HCT116 (cell line): ENCODE data around the gene FREM1.

Experiments used
- EZH2 ChIP-seq: fragments of 200-600 bp; sonication (generic); IDR thresholded peaks from 2 replicates; pipeline ENCODE4 v1.6.1; 2017; ENCODE audit warnings: antibody characterized with exemption, mixed run types
- JUND ChIP-seq: IDR thresholded peaks from 2 replicates; pipeline ENCODE4 v1.6.1; 2012
- POLR2A ChIP-seq: IDR thresholded peaks from 2 replicates; pipeline ENCODE4 v1.7.0; 2011; ENCODE audit warnings: borderline replicate concordance; ENCODE audit not compliant: insufficient read depth, insufficient read length; ENCODE audit errors: extremely low read depth
- SIN3A ChIP-seq: IDR thresholded peaks from 2 replicates; pipeline ENCODE4 v1.6.1; 2012; ENCODE audit warnings: low read depth
- TCF7L2 ChIP-seq: IDR thresholded peaks from 2 replicates; pipeline ENCODE4 v1.7.0; 2011; ENCODE audit warnings: borderline replicate concordance, inconsistent platforms; ENCODE audit not compliant: insufficient read depth, insufficient read length; ENCODE audit errors: extremely low read depth
- TF ChIP-seq, protein P1 (sequence below), 3 experiments: fragments of 200-600 bp in 1 of 3; sonication (generic) in 1 of 3; IDR thresholded peaks in 2 of 3; conservative IDR thresholded peaks in 1 of 3; 2 replicates each; pipeline ENCODE4 v1.5.1; 2012 to 2017; ENCODE audit warnings: low read depth in 2 of 3, low read length in 2 of 3, antibody characterized with exemption in 1 of 3, borderline replicate concordance in 1 of 3, control low read depth in 1 of 3, mild to moderate bottlenecking in 1 of 3, mixed read lengths in 1 of 3, mixed run types in 1 of 3, moderate library complexity in 1 of 3; ENCODE audit not compliant: insufficient read depth in 1 of 3
- TF ChIP-seq, protein P2 (sequence below): IDR thresholded peaks from 2 replicates; pipeline ENCODE4 v1.6.1; 2012; ENCODE audit warnings: low read depth
- TF ChIP-seq, protein P3 (sequence below): IDR thresholded peaks from 2 replicates; pipeline ENCODE4 v1.6.1; 2011; ENCODE audit warnings: mild to moderate bottlenecking, low read length, moderate library complexity; ENCODE audit not compliant: insufficient replicate concordance; ENCODE audit errors: extremely low read depth
- TF ChIP-seq, protein P4 (sequence below): IDR thresholded peaks from 2 replicates; pipeline ENCODE4 v1.6.1; 2012

DNA sequence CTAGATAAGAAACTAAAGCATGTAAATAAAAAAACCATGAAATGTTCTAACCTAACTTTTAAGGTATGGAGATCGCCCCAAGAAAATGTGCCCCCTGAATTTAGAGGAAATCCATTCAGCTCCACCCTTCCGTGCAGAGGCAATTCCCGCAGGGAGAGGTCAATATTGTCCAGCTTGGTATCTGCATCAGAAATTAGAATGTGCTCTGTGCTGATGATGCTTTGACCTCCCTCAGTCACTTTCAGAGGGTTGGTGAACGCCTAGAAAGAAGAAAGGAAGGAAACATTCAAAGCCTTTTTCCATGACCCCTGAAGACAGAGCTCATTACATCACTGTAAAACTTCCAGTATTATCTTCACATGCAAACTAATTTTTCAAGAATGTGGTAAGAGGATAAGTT is 91.0 kb downstream of the FREM1 start:
- TF ChIP-seq SIN3A (no peak), EZH2 (no peak), TCF7L2 (no peak), POLR2A (no peak), JUND (no peak)
- TF ChIP-seq, protein P1, sequence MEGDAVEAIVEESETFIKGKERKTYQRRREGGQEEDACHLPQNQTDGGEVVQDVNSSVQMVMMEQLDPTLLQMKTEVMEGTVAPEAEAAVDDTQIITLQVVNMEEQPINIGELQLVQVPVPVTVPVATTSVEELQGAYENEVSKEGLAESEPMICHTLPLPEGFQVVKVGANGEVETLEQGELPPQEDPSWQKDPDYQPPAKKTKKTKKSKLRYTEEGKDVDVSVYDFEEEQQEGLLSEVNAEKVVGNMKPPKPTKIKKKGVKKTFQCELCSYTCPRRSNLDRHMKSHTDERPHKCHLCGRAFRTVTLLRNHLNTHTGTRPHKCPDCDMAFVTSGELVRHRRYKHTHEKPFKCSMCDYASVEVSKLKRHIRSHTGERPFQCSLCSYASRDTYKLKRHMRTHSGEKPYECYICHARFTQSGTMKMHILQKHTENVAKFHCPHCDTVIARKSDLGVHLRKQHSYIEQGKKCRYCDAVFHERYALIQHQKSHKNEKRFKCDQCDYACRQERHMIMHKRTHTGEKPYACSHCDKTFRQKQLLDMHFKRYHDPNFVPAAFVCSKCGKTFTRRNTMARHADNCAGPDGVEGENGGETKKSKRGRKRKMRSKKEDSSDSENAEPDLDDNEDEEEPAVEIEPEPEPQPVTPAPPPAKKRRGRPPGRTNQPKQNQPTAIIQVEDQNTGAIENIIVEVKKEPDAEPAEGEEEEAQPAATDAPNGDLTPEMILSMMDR (IDR thresholded peaks at IDR 0.05 in 2 of 3, conservative IDR thresholded peaks at IDR 0.05 in 1 of 3; ENCODE audit: borderline replicate concordance in 1 of 3, insufficient read depth in 1 of 3, low read depth in 2 of 3, low read length in 2 of 3) = no peak
- TF ChIP-seq, protein P2, sequence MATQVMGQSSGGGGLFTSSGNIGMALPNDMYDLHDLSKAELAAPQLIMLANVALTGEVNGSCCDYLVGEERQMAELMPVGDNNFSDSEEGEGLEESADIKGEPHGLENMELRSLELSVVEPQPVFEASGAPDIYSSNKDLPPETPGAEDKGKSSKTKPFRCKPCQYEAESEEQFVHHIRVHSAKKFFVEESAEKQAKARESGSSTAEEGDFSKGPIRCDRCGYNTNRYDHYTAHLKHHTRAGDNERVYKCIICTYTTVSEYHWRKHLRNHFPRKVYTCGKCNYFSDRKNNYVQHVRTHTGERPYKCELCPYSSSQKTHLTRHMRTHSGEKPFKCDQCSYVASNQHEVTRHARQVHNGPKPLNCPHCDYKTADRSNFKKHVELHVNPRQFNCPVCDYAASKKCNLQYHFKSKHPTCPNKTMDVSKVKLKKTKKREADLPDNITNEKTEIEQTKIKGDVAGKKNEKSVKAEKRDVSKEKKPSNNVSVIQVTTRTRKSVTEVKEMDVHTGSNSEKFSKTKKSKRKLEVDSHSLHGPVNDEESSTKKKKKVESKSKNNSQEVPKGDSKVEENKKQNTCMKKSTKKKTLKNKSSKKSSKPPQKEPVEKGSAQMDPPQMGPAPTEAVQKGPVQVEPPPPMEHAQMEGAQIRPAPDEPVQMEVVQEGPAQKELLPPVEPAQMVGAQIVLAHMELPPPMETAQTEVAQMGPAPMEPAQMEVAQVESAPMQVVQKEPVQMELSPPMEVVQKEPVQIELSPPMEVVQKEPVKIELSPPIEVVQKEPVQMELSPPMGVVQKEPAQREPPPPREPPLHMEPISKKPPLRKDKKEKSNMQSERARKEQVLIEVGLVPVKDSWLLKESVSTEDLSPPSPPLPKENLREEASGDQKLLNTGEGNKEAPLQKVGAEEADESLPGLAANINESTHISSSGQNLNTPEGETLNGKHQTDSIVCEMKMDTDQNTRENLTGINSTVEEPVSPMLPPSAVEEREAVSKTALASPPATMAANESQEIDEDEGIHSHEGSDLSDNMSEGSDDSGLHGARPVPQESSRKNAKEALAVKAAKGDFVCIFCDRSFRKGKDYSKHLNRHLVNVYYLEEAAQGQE = no peak
- TF ChIP-seq, protein P3, sequence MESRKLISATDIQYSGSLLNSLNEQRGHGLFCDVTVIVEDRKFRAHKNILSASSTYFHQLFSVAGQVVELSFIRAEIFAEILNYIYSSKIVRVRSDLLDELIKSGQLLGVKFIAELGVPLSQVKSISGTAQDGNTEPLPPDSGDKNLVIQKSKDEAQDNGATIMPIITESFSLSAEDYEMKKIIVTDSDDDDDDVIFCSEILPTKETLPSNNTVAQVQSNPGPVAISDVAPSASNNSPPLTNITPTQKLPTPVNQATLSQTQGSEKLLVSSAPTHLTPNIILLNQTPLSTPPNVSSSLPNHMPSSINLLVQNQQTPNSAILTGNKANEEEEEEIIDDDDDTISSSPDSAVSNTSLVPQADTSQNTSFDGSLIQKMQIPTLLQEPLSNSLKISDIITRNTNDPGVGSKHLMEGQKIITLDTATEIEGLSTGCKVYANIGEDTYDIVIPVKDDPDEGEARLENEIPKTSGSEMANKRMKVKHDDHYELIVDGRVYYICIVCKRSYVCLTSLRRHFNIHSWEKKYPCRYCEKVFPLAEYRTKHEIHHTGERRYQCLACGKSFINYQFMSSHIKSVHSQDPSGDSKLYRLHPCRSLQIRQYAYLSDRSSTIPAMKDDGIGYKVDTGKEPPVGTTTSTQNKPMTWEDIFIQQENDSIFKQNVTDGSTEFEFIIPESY = no peak
- TF ChIP-seq, protein P4, sequence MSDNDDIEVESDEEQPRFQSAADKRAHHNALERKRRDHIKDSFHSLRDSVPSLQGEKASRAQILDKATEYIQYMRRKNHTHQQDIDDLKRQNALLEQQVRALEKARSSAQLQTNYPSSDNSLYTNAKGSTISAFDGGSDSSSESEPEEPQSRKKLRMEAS = no peak
